HEK293 (cell line): ENCODE measurements around the gene TPR.

Experiments
- KLF9 ChIP-seq: fragments of 450-650 bp; formaldehyde crosslinking; IDR thresholded peaks from 2 replicates; pipeline ENCODE4 v1.5.1; 2016; ENCODE audit warnings: missing biosample characterization, missing genetic modification characterization, low read depth
- ZFP3 ChIP-seq: fragments of 450-650 bp; formaldehyde crosslinking; IDR thresholded peaks from 2 replicates; pipeline ENCODE4 v1.5.1; 2016; ENCODE audit warnings: low read depth, missing biosample characterization, missing genetic modification characterization
- ZNF10 ChIP-seq: fragments of 450-650 bp; formaldehyde crosslinking; IDR thresholded peaks from 2 replicates; pipeline ENCODE4 v1.5.1; 2017; ENCODE audit warnings: missing biosample characterization, missing genetic modification characterization
- ZNF239 ChIP-seq: fragments of 450-650 bp; formaldehyde crosslinking; IDR thresholded peaks from 2 replicates; pipeline ENCODE4 v1.5.1; 2016; ENCODE audit warnings: missing biosample characterization, missing genetic modification characterization
- ZNF274 ChIP-seq, 2 experiments: fragments of 200-500 bp in 1 of 2; fragments of 450-650 bp in 1 of 2; sonication (Bioruptor generic) in 1 of 2; formaldehyde crosslinking in 1 of 2; IDR thresholded peaks; 2 replicates each; pipeline versions ENCODE4 v1.5.1 to v1.6.1; 2014 to 2016; ENCODE audit warnings: borderline replicate concordance in 1 of 2, inconsistent platforms in 1 of 2, low read length in 1 of 2, missing biosample characterization in 1 of 2, missing genetic modification characterization in 1 of 2
- ZNF302 ChIP-seq: fragments of 450-650 bp; formaldehyde crosslinking; IDR thresholded peaks from 2 replicates; pipeline ENCODE4 v1.5.1; 2016; ENCODE audit warnings: missing biosample characterization, missing genetic modification characterization, low read depth
- ZNF426 ChIP-seq: fragments of 450-650 bp; formaldehyde crosslinking; IDR thresholded peaks from 2 replicates; pipeline ENCODE4 v1.5.1; 2017; ENCODE audit warnings: missing biosample characterization, missing genetic modification characterization, mild to moderate bottlenecking, inconsistent platforms, moderate library complexity
- ZNF549 ChIP-seq: fragments of 450-650 bp; IDR thresholded peaks from 2 replicates; pipeline ENCODE4 v1.5.1; 2018; ENCODE audit warnings: missing biosample characterization, missing genetic modification characterization, mild to moderate bottlenecking, inconsistent platforms, moderate library complexity
- ZNF677 ChIP-seq: fragments of 450-650 bp; IDR thresholded peaks from 2 replicates; pipeline ENCODE4 v1.5.0; 2018; ENCODE audit warnings: missing biosample characterization, mild to moderate bottlenecking, missing genetic modification characterization, moderate library complexity
- ZNF747 ChIP-seq: fragments of 450-650 bp; formaldehyde crosslinking; IDR thresholded peaks from 2 replicates; pipeline ENCODE4 v1.5.1; 2016; ENCODE audit warnings: missing biosample characterization, missing genetic modification characterization
- TF ChIP-seq, protein P1 (sequence below): fragments of 450-650 bp; formaldehyde crosslinking; IDR thresholded peaks from 2 replicates; pipeline ENCODE4 v1.5.1; 2016; ENCODE audit warnings: missing biosample characterization, missing genetic modification characterization
- TF ChIP-seq, protein P2 (sequence below): fragments of 450-650 bp; formaldehyde crosslinking; IDR thresholded peaks from 2 replicates; pipeline ENCODE4 v1.5.1; 2016; ENCODE audit warnings: missing biosample characterization, missing genetic modification characterization

DNA sequence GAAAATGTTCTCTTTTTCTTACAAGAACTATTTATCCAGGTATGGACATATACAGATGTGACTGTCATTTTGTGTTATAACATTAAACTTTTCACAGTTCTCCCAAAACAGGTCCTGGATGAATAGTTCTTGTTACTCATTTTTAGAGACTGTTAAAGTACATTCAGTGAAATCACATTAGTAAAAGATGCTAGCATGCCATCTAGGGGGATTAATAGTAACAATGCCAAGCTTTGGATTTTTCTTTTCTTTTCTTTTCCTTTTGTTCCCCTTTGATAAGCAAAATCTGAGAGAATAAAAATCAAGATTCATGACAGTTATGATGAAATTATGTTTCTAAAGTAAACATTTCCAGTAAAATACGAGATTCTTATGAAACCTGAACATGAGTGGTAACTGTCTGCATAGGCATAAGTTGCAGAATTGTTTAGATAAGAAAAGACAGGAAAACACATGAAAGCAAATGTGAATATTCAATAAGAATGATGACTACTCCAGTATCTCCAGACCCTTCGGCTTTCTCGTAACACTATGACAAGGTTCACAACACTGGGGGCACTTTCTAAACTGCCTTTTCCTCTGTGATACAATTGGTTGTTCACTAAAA lies 77.5 kb downstream of the TPR start:
- no peak for TF ChIP-seq ZFP3
- no peak for TF ChIP-seq ZNF302 (tag by site-specific recombination)
- no peak for TF ChIP-seq KLF9 (tag by site-specific recombination)
- no peak for TF ChIP-seq ZNF747 (tag by site-specific recombination)
- no peak for TF ChIP-seq ZNF239
- TF ChIP-seq ZNF274 (IDR thresholded peaks at IDR 0.05; ENCODE audit: low read length), result no peak
- TF ChIP-seq ZNF274 (tag by site-specific recombination; IDR thresholded peaks at IDR 0.05; ENCODE audit: borderline replicate concordance), result no peak
- TF ChIP-seq, protein P1, sequence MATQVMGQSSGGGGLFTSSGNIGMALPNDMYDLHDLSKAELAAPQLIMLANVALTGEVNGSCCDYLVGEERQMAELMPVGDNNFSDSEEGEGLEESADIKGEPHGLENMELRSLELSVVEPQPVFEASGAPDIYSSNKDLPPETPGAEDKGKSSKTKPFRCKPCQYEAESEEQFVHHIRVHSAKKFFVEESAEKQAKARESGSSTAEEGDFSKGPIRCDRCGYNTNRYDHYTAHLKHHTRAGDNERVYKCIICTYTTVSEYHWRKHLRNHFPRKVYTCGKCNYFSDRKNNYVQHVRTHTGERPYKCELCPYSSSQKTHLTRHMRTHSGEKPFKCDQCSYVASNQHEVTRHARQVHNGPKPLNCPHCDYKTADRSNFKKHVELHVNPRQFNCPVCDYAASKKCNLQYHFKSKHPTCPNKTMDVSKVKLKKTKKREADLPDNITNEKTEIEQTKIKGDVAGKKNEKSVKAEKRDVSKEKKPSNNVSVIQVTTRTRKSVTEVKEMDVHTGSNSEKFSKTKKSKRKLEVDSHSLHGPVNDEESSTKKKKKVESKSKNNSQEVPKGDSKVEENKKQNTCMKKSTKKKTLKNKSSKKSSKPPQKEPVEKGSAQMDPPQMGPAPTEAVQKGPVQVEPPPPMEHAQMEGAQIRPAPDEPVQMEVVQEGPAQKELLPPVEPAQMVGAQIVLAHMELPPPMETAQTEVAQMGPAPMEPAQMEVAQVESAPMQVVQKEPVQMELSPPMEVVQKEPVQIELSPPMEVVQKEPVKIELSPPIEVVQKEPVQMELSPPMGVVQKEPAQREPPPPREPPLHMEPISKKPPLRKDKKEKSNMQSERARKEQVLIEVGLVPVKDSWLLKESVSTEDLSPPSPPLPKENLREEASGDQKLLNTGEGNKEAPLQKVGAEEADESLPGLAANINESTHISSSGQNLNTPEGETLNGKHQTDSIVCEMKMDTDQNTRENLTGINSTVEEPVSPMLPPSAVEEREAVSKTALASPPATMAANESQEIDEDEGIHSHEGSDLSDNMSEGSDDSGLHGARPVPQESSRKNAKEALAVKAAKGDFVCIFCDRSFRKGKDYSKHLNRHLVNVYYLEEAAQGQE, result no peak
- TF ChIP-seq, protein P2, sequence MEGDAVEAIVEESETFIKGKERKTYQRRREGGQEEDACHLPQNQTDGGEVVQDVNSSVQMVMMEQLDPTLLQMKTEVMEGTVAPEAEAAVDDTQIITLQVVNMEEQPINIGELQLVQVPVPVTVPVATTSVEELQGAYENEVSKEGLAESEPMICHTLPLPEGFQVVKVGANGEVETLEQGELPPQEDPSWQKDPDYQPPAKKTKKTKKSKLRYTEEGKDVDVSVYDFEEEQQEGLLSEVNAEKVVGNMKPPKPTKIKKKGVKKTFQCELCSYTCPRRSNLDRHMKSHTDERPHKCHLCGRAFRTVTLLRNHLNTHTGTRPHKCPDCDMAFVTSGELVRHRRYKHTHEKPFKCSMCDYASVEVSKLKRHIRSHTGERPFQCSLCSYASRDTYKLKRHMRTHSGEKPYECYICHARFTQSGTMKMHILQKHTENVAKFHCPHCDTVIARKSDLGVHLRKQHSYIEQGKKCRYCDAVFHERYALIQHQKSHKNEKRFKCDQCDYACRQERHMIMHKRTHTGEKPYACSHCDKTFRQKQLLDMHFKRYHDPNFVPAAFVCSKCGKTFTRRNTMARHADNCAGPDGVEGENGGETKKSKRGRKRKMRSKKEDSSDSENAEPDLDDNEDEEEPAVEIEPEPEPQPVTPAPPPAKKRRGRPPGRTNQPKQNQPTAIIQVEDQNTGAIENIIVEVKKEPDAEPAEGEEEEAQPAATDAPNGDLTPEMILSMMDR (tag by site-specific recombination), result no peak
- TF ChIP-seq ZNF10, result no peak
- TF ChIP-seq ZNF549 (tag by site-specific recombination), result no peak
- no peak for TF ChIP-seq ZNF426 (tag by site-specific recombination)
- no peak for TF ChIP-seq ZNF677
